Fibroblast of skin of left biceps (primary cell): Measurements from ENCODE around the gene CFAP61.

Experiments
- DNase-seq, 2 experiments: peaks; one replicate each; pipeline ENCODE4 v3.0.0-alpha.2; 2013; ENCODE audit warnings: low read depth in 2 of 2

Gene CFAP61

DNA sequence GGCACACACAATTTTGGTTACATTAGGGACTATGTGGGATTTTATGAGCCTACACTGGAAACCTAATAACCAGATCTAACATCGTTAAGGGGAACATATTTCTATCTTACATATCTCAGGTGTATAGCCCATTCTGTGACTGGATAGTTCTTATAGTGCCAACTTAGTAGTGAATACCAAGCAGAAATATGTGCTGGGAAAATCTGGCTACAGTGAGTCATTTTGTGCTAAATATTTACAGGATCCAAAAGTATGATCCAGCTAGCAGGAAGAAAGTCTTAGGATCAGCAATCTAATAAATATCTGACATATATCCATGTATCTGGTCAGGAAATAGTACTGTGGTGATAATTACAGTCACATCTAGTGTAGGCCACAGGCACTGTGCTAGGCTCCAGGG lies 221.0 kb downstream of the CFAP61 start:
- DNase-seq = no peak

DNA sequence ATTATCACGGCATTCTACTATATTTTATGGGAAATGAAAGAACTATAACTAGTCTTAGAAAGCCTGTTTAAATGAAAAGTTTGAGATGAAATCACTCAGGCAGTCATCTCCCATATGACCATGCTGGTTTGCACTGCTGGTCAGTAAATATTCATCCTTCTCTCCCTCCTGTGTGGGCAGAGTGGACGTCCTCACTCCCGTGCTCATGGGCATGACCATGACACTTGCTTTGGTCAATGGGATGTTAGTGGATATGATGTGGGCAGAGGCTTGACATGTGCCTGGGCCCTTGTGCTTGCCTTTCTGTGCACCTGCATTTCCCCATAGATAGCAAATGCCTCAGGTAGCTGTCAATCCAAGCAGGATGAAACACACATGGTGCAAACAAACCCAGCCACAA lies 222.5 kb downstream of the CFAP61 start:
- no peak for DNase-seq

DNA sequence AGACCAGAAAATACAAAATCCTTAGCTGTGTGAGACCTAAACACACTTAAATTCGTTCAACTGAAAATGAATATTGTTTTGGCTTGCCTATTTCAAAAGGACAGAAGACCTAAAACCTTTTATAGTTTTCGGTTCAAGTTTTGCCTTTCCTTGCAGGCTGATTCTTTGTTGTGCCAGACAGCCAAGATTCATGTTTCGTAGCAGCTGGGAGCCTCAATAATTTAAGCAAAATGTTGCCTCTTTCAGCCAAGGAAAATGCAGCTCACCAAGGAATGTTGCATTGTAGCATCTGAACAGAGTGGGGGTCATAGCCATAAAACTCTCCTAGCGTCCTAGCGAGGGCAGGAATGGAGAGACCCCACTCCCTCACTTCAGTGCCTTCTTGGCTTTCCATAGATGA lies 223.3 kb downstream of the CFAP61 start:
- no peak for DNase-seq

DNA sequence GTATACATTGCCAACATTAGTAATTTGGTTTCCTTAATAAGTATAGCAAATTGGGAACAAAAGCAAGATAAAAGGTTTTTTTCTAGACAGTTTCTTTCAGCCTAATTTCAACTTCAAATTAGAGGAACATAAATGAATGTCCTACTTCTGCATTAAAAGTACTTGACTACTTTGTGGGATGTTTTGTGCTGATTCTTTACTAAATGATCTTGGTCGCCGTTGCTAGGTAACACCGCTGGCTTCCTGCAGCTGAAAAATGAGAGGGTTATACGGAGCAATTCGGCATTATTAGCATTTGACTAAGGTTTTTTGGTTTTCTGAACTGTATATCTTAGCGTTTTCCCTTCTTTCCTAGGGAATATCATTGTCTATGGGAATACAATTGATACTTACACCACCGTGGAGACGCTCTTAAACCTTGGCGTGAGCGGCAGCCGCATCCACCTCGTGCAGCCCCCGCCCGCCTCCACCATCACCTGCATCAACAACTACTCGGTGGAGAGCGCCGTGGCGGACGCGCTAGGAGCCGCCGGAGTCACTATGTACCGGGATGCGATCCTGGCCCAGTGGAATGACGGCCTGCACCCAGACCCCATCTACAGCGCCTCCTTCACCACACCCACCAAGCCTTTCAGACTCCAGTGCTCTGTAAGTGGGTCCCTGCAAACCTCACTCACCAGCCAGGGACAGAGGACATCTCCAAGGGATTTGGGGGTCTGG lies 224.6 kb downstream of the CFAP61 start:
- no peak for DNase-seq

DNA sequence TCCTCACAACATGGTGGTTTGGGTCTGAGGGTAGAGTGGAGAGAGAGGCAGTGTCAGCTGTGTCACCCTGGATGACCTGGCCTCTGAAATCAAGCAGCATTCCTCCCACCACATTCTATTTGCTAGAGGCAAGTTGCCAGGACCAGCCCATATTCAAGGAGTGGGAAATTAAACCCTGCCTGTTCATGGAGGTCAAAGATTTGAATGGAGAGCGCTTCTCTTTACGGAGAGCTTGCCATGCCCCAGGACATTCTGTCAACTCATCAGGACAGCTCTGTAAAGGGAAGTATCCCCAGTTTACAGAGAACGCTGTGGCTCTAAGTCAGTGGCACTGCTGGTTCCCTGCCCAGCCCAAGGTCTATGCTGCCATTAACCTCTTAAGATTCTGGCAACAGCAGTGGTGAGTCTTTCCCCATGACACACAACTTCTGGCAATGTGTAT lies 225.6 kb downstream of the CFAP61 start:
- no peak for DNase-seq

DNA sequence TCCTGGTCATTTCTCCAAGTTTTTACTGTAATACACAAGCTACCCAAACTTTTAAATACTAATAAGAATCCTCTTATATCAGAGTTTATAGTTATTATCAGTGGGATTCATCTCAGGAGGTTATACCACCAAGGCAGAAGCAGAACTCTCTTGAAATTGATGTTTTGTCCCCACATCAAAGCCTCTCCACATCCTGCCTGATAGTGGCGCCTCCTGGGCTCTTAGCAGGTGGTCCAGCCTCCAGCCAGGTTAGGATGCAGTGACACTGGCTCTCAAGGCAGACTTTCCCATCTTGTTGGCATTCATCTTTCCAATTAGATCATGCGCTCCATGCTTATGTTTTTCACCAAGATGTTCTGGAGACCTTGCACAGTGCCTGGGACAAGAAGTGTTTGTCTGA lies 233.7 kb downstream of the CFAP61 start:
- DNase-seq = no peak

DNA sequence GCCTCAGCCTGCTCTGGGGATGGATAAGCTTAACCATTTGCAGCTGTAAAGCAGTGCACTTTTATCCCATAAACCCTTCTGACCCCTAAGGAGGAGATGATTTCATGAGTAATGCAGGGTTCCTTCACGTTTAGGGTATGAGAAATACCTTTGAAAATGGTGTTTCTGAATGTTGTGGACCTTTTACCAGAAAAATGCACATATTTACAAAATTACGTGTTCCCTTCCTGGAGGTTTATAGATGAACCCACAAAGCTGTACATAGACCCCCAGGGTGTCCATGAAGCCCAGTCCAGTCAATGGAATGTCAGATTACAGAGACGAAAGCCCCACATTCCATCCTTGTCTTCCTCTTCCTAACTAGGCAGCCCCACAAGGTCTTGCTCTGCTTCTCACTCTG lies 237.0 kb downstream of the CFAP61 start:
- no peak for DNase-seq

DNA sequence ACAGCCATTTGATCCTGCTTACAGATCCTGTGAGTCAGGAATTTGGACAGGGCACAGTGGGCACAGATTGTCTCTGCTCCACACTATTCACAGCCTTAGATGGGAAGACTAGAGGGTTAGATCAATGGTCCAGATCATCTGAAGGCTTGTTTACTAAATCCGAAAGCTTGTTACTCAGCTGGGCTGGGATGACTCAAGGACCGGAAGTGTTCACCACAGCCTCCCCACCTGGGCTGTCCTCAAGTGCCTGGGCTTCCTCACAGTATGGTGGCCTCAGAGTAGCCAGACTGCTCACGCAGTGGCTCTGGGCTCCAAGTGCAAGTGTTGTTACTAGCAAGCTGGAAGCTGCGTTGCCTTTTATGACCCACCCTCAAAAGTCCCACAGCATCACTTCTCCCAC lies 240.1 kb downstream of the CFAP61 start:
- no peak for DNase-seq

DNA sequence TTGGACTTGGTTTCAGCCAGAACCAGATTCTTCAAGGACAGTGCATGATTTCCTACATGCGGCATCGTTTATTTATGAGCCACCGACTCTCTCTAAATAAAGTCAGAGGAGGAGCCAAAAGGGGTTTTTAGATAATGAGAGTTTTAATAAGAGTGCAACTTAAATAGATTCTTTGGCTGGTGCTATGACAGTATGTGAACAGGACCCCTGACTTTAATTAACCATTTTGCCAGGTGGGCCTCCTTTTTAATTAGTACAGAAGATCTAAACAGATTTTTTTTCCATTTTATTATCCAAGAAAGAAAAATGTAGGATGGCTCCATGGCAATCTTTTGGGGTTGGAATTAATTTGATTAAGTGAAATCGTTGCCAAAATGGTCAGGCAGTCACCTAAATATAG lies 240.8 kb downstream of the CFAP61 start:
- no peak for DNase-seq

DNA sequence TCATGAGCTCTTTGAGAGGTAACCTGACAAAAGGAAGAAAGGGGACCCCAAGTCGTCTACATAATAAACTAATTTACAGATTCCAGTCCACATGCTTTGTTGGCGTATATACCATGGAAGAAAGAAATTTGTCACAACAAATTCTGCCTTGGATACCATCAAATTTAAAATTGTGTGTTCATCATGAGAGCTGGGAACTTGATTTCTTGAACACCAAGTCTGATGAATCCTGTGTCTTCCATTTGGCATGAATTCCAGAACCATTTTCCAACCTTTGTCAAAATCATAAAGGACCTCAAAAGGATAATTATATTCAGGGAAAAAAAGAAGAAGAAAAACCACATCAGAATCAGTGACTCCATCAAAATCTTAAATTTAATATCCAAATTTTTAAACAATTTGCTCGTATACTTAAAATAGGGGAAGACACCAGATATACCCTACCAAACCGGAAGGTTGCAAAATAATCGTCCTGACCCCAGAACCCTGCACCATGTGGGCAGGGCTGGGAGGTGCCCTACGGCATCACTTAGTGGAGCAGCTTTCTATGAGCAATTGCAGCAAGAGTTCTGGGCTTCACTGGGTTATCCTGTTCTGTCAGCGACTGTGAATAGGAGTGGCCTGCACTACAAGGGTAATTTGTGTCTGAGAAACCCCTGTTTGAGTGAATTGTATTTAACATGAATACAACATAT lies 241.5 kb downstream of the CFAP61 start:
- DNase-seq = no peak

DNA sequence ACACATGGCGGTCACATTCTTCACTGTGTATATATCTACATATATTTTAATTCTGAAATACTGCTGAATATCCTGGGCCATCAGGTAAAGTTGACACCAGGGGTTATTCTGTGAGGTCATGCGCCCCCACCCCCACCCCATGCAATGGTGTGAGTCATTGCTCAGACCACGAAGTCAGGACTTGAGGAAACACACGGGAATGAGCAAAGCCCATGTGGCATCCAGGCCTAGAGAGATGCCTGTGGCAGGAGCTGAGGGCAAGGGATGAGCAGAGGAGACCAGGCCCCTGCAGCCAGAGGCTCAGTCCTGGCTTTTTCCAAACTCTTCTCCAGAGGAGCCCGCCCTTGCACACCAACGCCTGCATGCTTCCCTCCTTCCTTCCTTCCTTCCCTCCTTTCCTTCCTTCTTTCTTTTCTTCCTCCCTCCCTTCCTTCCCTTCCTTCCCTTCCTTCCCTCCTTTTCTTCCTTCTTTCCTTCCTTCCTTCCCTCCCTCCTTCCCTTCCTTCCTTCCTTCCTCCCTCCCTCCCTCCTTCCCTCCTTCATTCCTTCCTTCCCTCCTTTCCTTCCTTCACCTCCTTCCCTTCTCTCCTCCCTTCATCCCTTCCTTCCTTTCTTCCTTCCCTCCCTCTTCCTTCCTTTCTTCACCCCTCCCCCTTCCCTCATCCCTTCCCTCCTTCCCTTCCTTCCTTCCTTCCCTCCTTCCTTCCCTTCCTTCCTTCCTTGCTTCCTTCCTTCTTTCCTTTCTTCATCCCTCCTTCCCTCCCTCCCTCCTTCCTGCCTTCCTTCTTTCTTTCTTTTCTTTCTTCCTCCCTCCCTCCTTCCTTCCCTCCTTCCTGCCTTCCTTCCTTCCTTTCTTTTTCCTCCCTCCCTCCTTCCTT lies 243.5 kb downstream of the CFAP61 start:
- no peak for DNase-seq

DNA sequence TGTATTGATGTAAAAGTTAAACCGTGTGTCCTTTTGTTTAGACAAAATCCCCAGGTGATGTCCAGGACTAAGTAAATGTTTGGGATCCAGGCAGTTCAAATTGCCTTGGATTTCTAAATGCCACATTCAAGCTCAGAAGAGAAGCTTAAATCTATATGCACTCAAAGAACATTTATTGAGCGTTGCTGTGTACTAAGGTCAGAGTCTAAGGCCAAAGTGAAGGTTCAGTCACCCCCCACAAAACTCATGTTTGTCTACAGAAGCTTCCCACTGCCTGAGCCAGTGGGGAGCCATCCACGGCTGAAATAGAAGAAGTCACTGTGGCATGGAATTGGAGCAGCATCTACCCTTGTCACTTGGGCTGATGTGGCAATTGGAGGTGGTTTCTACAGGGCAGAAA lies 244.8 kb downstream of the CFAP61 start:
- no peak for DNase-seq

DNA sequence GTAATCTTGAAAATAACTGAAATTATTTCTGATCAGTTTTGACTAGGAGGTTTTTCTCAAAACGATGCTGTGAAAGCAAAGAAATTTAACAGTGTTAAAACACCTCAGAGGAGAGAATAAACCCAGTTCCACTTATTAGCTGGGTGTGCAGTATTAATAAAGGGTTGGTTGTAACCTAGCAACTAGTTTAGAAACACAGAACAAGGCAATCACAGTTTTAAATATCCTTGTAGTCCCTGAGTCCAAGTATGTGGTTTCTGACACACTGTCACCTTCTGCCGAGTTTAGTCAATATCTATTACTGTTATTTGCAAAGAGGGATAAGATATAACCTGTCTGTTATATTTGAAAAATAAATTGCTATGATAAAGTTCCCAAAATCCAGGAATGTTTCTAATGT lies 245.4 kb downstream of the CFAP61 start:
- DNase-seq = no peak

DNA sequence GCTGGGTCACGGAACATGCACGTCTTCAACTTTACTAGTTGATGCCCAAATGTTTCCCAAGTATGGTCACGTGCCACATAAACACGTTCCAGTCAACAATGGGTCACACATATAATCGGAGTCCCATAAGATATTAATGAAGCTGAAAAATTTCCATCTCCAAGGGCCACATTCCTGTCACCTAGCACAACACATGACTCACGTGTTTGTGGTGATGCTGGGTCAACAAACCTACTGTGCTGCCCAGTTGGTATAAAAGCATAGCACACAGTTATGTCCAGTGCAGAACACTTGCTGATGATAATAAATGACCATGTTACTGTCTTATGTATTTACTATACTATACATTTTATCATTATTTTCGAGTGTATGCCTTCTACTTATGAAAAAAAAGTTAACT lies 247.6 kb downstream of the CFAP61 start:
- no peak for DNase-seq

DNA sequence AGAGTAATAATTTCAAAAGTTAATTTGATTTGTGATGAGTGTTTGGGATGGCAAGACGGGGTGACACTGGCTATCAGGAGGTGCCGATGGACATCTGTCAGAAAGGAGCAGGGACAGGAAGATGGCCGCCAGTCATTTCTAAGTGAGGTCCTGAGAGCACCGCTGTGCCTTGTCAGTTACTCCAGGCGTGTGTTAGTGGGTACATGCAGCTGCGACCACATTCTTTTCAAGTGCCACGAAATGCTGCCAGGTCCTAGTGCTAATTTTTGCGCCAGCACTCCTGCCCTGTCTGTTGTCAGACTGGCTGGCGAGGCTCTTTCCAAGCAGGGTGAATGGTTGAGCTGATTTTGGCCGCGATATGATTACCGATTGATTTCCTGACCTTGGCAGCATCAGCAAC lies 251.0 kb downstream of the CFAP61 start:
- DNase-seq = no peak

DNA sequence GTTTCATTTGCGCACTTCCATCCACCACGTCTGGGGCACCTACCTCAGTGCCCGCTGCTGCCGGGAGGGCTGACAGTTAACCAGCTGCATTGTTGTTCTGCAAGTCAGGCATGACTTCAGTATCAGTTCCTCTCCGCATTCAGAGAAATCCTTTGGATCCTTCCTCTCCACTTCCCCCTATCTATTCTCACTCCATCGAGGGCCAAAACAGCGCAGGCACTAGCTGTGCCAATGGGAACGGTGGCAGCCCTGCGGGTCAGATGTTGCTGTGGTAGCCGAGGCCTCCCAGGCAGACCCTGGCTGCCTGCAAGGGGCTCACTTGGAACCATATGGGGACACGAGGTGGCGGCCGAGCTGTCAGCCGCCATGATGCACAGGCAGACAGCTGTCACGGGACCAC lies 251.4 kb downstream of the CFAP61 start:
- DNase-seq = no peak

DNA sequence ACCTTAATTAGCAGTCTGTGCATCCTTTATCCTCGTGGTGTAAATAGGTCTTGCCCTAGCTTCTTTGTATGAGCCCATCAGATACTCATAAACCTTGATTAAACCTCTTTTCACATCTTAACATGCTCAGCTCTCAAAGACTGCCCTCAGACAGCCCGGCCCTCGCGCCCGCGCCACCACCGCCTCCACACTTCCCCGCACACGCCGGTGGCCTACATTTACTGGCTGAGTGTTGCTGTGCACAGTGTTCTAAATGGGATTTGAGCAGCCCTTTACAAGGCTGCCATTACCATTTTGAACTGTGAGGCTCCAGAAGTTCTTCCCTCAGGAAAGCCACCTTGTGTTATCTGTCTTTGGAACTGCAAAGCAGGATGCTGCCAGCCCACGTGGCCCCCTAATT lies 252.6 kb downstream of the CFAP61 start:
- no peak for DNase-seq

DNA sequence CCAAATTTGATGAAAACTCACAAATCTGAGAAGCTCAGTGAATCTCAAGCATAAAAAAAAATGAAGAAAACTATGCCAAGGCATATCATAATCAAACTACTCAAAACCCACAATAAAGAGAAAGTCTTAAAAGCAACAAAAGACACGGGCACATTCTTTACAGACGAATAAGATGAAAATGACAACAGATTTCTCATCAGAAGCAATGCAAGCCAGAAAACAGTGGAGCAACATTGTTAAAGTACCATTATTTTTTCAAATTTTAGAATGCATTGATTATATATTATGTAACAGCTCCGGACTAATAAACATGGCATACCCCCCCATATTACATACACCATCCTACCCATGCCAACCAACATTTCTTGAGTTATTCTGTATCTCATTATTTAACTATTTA lies 260.2 kb downstream of the CFAP61 start:
- DNase-seq = no peak

DNA sequence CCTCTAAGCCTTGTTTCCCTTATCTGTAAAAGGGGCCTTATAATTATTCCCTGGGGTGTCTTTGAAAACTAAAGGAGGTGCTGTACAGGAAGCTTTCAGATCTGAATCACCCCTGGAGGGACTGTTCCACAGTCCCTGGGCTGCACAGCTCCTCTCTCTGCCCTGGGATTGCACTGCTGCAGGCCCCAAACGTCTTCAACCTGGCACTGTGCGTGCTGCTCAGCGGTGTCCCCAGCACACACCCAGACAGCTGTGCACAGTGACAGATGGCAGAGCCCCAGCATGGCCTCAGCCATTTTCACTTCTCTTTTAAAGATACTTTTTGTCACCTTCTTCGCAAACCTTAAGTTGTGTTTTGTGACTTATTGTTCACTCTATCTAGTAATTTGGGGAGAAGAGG lies 264.9 kb downstream of the CFAP61 start:
- no peak for DNase-seq

DNA sequence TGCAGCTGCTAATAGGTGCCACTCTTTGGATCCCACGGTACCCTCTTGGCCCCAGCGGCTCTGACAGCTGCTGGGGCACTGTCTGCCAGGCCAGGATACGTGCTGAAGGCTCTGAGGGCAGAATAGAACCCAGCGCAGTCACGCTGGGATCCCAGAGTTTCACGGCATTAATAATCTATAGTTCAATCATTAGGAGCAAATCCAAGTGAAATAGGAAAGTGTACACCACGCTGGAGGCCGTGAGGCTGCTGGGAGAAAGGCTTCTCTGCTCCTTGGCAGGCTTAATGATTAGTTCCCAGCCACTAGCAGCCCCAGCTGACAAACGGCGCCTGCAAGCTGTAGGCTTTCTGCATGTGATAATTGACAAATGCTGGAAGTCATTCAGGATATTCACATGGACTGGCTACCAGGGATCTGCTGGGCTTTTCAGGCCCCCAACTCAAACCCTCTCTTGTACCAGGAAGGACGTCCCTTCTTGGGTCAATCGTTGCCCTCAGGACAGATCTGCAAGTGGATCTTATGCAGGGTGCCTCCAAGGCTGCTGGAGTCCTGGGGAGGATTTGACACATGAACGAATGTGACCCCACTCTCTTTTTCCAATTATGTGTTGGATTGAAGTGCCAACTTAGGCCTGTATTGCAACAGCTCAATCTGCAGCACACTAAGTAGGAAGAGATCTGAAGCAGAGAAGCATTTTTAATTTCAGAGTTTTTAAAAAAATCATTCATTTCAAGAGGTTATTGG lies 265.5 kb downstream of the CFAP61 start:
- no peak for DNase-seq

DNA sequence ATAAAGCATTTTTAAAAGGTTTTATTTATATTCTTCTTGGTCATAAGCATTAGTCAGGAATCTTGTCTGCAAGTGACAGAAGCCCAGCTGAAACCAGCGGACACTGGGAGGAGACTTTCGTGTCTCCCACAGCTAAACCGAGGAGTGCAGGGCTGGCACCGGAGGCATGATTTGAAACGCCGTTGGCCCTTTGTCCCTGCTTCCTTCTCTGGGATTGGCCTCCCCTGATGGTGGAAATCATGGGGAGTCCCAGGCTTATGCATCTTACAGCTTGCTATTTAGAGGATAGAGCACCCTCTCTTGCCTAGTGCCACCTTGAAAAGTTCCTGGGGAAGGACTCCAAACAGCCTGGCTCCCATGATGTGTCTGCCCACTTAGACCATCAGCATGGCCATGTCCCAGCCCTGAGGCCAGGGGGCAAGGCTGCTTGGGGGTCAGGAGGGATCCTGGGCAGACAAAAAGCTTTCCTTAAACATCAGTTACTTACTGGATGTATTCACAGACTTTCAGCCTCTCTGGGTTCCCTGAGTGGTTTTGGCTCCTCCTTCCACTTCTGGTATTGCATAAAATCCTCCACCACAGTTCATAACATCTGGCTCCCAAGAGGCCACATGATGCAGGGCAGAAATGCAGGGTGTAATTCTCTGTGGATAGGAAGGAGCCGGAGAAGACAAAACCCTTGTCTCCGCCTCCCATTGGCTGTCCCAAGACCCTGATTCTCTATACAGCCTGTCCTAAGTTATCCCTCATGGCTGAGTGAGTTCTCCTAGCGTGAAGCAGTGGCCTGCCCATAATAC lies 266.2 kb downstream of the CFAP61 start:
- no peak for DNase-seq
